ENCODE data around the gene HDAC10.
"Not testable (repeated sequence)": the region's sequence is repeated elsewhere in the genome, so short reads cannot be mapped to it uniquely, and the experiment has no call there.

Gene HDAC10

GRCh38 chr22:50285568-50286229, 34.6 kb upstream of the HDAC10 start:
- no peak for DNase-seq

GRCh38 chr22:50284479-50284878, 33.4 kb upstream of the HDAC10 start:
- DNase-seq, result no peak

GRCh38 chr22:50283821-50284220, 32.8 kb upstream of the HDAC10 start:
- no peak for DNase-seq

- no peak for DNase-seq
Measured at GRCh38 chr22:50282361-50283155, 31.5 kb upstream of the HDAC10 start.

- no peak for DNase-seq
Measured at GRCh38 chr22:50281957-50282356, 30.9 kb upstream of the HDAC10 start.

- no peak for DNase-seq
Measured at GRCh38 chr22:50281384-50281760, 30.3 kb upstream of the HDAC10 start.

- no peak for DNase-seq
Measured at GRCh38 chr22:50280708-50281383, 29.8 kb upstream of the HDAC10 start.

GRCh38 chr22:50280022-50280707, 29.1 kb upstream of the HDAC10 start:
- no peak for DNase-seq

GRCh38 chr22:50278956-50279619, 28.0 kb upstream of the HDAC10 start:
- no peak for DNase-seq

- DNase-seq, result no peak
Measured at GRCh38 chr22:50278461-50278860, 27.4 kb upstream of the HDAC10 start.

- no peak for DNase-seq
Measured at GRCh38 chr22:50277761-50278160, 26.7 kb upstream of the HDAC10 start.

- no peak for DNase-seq
Measured at GRCh38 chr22:50276143-50276542, 25.1 kb upstream of the HDAC10 start.

- DNase-seq, result no peak
Measured at GRCh38 chr22:50275181-50276055, 24.4 kb upstream of the HDAC10 start.

- no peak for DNase-seq
Measured at GRCh38 chr22:50274771-50275170, 23.7 kb upstream of the HDAC10 start.

- no peak for DNase-seq
Measured at GRCh38 chr22:50274311-50274710, 23.2 kb upstream of the HDAC10 start.

GRCh38 chr22:50273781-50274180, 22.7 kb upstream of the HDAC10 start:
- not testable (repeated sequence) for DNase-seq

GRCh38 chr22:50273352-50273751, 22.3 kb upstream of the HDAC10 start:
- not testable (repeated sequence) for DNase-seq

- no peak for DNase-seq
Measured at GRCh38 chr22:50272044-50272802, 21.2 kb upstream of the HDAC10 start.

- peak in 1 of 2 experiments; percentile 41 for DNase-seq
Measured at GRCh38 chr22:50271519-50271970, 20.5 kb upstream of the HDAC10 start.

GRCh38 chr22:50270666-50271394, 19.8 kb upstream of the HDAC10 start:
- DNase-seq, result no peak

Measured in NCI-H187 (cell line).